ENCODE measurements around the gene GDNF.

GDNF gene

GRCh38 chr5:37769840-37770239 is 70.0 kb downstream of the GDNF start:
- Mint-ChIP-seq H3K27ac (no peak overlapping the region), H3K4me1 (peaks cover 11% of the 10 kb centered on the region), H3K4me3 (no peak overlapping the region), H3K9me3 (peaks cover 4% of the 10 kb centered on the region), H3K27me3 (ENCODE audit: low read depth) (peaks cover 3% of the 10 kb centered on the region), H3K36me3 (ENCODE audit: low read depth) (no peaks in the 10 kb centered on the region)
- TF ChIP-seq CTCF (IDR thresholded peaks at IDR 0.05; ENCODE audit: unreplicated experiment in 3 of 3) = no peak

GRCh38 chr5:37769108-37769507 is 70.7 kb downstream of the GDNF start:
- H3K27ac Mint-ChIP-seq = no peak overlapping the region
- H3K36me3 Mint-ChIP-seq (ENCODE audit: low read depth) = no peaks in the 10 kb centered on the region
- no peak for TF ChIP-seq CTCF (IDR thresholded peaks at IDR 0.05; ENCODE audit: unreplicated experiment in 3 of 3)
- peaks cover 11% of the 10 kb centered on the region for H3K4me1 Mint-ChIP-seq
- H3K9me3 Mint-ChIP-seq = peaks cover 4% of the 10 kb centered on the region
- H3K27me3 Mint-ChIP-seq (ENCODE audit: low read depth) = peaks cover 3% of the 10 kb centered on the region
- no peak overlapping the region for H3K4me3 Mint-ChIP-seq

DNA sequence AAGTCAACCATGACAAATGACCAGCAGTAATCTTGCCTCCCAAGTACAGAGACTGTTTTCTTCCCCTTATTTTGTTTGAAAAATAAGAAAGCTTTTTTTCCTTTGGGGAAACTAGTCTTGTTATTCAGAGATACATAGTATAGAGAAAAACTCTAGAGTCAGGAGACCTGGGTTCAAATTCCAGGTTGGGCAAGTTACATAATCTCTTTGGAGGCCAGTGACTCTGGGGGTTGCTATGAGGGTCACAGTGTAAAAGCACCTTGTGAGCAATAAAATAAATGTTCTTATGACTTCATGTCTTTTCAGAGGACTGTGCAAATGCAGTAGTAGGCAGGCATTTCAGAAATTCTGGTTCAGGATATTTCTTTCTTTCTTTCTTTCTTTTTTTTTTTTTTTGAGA is 71.5 kb downstream of the GDNF start:
- H3K4me1 Mint-ChIP-seq = peaks cover 11% of the 10 kb centered on the region
- H3K27me3 Mint-ChIP-seq (ENCODE audit: low read depth) = peaks cover 3% of the 10 kb centered on the region
- H3K4me3 Mint-ChIP-seq = no peak overlapping the region
- no peak overlapping the region for H3K27ac Mint-ChIP-seq
- no peaks in the 10 kb centered on the region for H3K9me3 Mint-ChIP-seq
- H3K36me3 Mint-ChIP-seq (ENCODE audit: low read depth) = no peaks in the 10 kb centered on the region
- TF ChIP-seq CTCF (IDR thresholded peaks at IDR 0.05; ENCODE audit: unreplicated experiment in 3 of 3) = no peak

GRCh38 chr5:37767961-37768360 is 71.9 kb downstream of the GDNF start:
- no peaks in the 10 kb centered on the region for H3K36me3 Mint-ChIP-seq (ENCODE audit: low read depth)
- H3K27me3 Mint-ChIP-seq (ENCODE audit: low read depth) = peaks cover 3% of the 10 kb centered on the region
- H3K4me3 Mint-ChIP-seq = no peak overlapping the region
- no peak overlapping the region for H3K27ac Mint-ChIP-seq
- no peak for TF ChIP-seq CTCF (IDR thresholded peaks at IDR 0.05; ENCODE audit: unreplicated experiment in 3 of 3)
- no peaks in the 10 kb centered on the region for H3K9me3 Mint-ChIP-seq
- H3K4me1 Mint-ChIP-seq = peaks cover 11% of the 10 kb centered on the region

DNA sequence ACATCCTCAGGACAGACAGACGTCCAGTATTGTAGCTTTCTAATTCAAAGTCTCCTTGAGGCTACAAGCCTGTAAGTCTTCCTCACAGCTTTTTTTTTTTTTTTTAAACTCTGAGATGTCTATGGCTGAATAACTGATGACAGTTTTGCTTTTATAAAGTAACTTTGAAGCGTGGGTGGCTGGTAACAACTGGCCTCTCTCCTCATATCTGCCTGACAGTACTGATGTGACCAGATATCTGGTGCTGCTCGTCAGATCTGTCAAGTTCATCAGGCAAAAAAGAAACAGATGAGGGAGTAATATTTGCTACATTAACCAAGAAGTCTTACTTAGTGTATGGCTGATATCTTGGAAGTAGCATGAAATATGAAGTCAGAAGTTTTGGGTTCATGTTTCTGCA is 72.6 kb downstream of the GDNF start:
- Mint-ChIP-seq H3K27ac (no peak overlapping the region), H3K27me3 (ENCODE audit: low read depth) (peaks cover 1% of the 10 kb centered on the region), H3K4me3 (no peak overlapping the region), H3K9me3 (no peaks in the 10 kb centered on the region), H3K36me3 (ENCODE audit: low read depth) (no peaks in the 10 kb centered on the region), H3K4me1 (peaks cover 11% of the 10 kb centered on the region)
- no peak for TF ChIP-seq CTCF (IDR thresholded peaks at IDR 0.05; ENCODE audit: unreplicated experiment in 3 of 3)
